T-helper 2 cell treated with Interferon-gamma antibody and Interleukin-4, amounts not matched to agents 100 ng/mL and 5 ng/mL, for 36 hours (primary cell): ENCODE results near the gene PRDM1. TPM values are rescaled to one million over a fixed set of nuclear protein-coding genes. Genes with fewer than 3 reads are reported as not detected.

Source experiments
- intact Hi-C: fragments of 100-400 bp; cut with micrococcal nuclease; formaldehyde crosslinking; loops from one replicate; pipeline ENCODE4 v1.15.1; 2023
- total RNA-seq: library from RNA; stranded (reverse); gene quantifications from 2 replicates; pipeline ENCODE4 v1.2.3, GENCODE V29; 2022

The PRDM1 gene
- total RNA-seq, 1 donor from 2014 or later = 56.8 TPM

DNA sequence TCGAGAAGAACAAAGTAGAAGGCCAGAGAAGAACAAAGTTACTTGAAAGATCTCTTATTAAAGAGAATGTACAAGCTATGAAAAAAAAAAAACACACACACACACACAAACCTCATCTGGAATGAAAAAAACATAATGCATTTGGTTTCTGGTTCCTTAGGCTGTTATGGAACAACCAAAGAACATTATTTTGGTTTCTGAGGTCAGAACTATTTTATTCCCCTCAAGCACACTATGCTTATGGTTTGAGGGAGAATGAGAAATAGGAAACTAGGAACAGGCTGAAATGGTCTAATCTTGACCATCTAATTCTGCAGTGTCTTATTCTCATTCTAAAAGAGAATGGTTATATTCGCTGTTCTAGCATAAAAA, 8.8 kb downstream of the PRDM1 start:
- intact Hi-C loops = loop anchor here (5.0 kb wide), 4 partner anchors 193 to 663 kb away; no protein-coding TSS in a partner anchor

DNA sequence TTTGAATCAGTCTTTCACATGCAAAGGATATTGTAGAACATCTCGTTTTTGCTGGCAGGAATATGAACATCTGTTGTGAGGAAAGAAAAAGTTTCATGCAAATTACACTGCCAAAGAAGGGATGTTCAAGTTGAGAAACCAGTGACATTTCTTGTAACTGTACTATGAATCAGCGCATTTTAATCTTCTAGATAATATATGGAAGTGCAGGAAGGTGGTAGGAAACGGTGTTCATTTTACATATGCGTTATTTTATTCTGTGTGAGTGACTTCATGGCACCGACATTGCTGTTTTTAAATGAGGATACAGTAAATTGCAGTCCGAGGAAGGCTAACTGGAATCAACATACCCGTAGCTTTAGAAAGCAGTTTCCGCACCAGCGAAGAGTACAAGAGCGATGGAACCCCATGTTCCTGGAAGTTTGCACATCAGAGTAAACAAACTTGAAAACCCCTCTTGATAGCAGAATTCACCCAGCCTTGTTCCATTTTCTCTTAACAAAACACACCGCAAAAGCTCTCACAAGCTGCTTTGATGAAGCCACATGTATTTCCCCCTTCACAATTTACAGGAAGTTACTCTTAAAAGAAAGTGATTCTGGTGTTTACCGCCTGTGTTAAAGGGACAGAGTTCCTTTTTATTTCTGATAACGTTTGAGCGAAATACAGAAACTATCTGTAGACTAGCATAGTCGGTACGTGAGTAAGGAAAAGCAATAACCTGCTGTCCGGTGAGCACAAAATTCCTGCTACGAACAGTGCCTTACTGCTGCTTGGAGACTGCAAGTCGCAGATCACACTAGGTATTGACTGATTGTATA, 11.5 kb downstream of the PRDM1 start:
- intact Hi-C loops = loop anchor here (1.0 to 5.0 kb wide), 15 partner anchors 11 to 665 kb away; partner anchors contain the start of genes ATG5 and PRDM1

DNA sequence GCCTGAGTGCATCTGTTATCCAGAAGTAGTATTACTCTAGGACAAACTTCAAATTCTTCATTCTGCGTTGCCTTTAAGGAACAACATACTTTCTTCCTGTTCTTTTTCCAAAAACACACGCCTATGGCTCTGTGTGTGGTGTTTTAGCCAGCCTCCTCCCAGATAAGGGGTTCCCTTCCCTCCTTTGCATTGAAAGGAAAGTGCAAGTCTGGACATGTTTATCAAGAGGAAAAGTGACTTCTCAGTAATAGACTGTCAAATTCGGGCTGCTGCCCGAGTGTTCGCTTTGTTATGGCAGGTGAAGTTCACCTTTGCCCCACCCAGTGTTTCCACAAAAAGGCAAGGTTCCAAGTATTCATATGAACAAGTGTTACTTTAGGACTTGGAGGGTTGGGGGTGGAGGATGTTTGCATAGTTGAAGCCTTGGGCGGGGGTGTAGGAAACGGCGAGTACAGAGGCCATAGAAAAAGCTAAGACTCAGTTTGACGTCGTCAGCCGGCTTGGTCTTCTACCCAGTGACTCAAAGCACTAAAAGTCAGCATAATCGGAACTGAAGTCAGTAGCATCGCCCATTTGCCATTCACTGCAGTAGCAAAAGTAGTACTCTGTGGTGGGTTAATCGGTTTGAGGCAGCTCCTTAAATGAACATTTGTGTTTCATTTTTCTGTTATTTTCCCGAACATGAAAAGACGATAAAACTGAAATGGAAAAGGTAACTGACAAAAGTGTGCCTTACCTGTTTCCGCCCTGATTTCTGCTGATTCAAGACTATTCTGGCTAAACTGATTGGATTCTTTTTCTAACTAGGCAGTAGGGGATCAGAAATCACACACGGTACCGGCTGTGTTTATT, 12.5 kb downstream of the PRDM1 start:
- intact Hi-C loops = loop anchor here (1.0 to 5.0 kb wide), 13 partner anchors 19 to 666 kb away; partner anchors contain the start of gene ATG5

DNA sequence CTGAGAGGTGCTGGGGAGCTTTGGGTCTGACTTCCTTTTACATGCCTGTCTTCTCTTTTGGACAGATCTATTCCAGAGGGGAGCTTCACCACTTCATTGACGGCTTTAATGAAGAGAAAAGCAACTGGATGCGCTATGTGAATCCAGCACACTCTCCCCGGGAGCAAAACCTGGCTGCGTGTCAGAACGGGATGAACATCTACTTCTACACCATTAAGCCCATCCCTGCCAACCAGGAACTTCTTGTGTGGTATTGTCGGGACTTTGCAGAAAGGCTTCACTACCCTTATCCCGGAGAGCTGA, 13.1 kb downstream of the PRDM1 start:
- intact Hi-C loops = loop anchor here (5.0 kb wide), 4 partner anchors 197 to 667 kb away; no protein-coding TSS in a partner anchor

DNA sequence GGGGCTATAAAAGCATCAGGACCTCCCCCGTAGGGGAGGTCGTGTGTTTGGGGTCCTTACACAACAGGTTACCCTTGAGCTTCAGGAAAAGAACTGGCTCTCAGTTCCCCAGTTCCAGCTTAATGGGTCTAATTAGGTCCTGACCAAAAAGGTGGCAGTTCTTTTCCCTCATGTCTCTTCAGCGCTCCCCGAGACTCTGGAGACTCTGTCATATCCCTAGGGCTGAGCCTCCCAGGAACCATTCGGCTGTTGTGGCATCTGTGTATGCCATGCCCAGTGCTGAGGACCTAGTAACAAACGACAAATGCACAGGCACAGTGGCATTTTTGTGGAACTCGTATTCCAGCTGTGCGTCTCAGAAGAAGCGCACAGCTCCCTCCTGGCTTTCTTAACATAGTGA, 14.6 kb downstream of the PRDM1 start:
- intact Hi-C loops = no loop called here

DNA sequence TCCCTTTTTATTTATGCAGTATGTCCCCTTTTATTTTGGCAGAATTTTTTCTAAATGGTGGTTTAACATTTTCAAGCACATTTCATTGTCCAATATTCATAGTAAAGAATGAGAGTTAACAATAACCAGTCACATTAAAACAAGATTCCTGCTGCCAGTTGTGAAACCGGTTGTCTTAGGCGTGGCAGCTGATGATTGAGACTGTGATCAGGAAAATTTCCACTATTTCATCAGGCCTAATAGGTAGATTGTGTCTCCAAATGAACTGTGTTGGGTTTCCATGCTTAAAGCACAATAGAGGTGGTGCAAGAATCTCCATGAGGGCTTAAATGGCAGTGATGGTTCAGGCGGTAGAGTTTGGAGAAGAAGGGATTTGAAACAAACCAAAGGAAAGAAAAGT, 15.3 kb downstream of the PRDM1 start:
- intact Hi-C loops = no loop called here

DNA sequence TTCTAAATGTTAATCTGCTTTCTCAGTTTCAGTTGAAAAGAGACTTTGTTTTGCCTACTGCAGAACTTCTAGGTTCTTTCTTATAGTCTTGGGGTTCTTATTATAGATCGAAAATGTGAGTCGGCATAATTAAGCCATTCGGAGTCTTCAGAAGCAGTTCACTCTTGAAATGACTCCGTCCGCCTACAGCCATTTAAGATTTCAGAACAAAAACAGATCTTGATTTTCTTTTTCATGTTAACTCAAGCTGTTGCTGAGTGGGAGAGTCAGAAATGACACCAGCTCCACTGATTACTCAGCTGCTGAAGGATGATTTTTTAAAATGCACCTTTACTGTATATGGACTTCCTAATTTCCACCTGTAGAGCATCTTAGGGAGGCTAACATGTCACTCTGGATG, 15.9 kb downstream of the PRDM1 start:
- intact Hi-C loops = loop anchor here (1.0 kb wide), 1 partner anchor 10 kb away; no protein-coding TSS in a partner anchor

DNA sequence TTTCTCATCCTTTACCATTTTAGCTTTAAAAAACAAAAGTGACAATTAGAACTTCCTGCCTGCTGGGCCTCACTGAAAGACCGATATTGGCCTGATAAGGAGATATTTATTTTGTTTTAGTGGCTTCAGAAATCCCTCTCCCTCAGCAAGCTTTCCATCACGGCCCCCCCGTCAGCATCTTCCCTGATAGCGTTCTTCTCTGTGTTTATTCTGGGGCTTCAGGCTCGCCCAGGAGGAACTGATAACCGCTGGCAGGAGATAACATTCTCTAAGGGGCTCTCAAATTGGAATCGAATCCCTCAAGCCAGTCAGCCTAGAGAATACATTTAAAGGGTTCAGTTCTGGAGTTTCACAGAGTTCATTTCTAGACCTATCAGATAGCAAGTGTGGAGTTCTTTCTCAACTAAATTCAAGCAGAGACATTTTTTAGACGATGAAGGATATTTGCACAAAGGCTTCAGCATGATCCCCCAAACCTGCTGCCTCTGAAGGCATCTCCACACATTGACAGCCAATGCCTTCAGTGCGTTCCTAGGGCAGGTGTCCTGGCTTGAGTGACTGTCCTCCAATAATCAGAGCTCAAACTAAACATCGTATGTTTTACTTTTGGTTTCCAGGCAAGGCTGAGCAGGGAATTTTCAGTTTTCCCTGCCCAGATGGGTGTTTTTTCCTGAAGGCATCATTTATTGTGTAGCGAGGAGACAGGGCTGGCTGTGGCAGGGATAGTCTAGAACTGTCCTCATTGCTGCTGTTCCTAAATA, 17.0 kb downstream of the PRDM1 start:
- intact Hi-C loops = loop anchor here (1.0 kb wide), 1 partner anchor 9 kb away; no protein-coding TSS in a partner anchor

DNA sequence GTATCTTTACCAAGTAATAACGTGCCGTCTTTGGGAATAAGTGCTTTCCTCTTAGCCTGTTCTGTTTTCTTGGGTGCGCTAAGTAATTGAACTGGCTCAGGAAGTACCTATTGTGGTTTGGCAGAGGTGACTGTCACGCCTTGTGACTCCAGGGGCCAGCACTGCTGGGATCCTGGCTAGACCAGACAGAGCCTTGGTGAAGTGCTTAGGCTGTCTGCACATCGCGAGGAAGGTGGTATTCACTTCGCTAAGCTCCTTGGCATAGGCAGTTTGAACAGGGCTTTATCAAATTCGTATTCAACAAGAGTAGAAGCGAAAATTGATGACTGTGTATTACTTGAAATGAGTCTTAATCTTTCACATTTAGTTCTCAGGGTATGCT, 17.6 kb downstream of the PRDM1 start:
- intact Hi-C loops = no loop called here

DNA sequence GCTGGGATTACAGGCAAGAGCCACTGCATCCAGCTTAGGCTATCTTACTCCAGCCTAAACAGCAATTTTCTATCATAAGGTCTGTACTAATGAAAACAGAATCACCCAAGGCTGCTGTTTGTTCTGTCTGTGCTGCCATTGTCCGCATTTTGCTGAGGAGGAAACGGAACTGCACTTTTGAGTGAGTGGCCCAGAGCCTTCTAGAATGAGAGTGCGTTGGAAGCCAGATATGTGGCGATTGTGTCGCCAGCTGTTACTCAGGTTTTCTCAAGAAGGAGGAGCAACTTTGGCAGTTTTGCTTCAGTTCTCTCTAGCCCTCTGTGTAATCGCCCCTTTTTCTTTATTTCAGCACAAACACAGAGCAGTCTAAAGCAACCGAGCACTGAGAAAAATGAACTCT, 18.3 kb downstream of the PRDM1 start:
- intact Hi-C loops = no loop called here

DNA sequence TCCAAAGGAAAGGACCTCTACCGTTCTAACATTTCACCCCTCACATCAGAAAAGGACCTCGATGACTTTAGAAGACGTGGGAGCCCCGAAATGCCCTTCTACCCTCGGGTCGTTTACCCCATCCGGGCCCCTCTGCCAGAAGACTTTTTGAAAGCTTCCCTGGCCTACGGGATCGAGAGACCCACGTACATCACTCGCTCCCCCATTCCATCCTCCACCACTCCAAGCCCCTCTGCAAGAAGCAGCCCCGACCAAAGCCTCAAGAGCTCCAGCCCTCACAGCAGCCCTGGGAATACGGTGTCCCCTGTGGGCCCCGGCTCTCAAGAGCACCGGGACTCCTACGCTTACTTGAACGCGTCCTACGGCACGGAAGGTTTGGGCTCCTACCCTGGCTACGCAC, 18.8 kb downstream of the PRDM1 start:
- intact Hi-C loops = no loop called here

DNA sequence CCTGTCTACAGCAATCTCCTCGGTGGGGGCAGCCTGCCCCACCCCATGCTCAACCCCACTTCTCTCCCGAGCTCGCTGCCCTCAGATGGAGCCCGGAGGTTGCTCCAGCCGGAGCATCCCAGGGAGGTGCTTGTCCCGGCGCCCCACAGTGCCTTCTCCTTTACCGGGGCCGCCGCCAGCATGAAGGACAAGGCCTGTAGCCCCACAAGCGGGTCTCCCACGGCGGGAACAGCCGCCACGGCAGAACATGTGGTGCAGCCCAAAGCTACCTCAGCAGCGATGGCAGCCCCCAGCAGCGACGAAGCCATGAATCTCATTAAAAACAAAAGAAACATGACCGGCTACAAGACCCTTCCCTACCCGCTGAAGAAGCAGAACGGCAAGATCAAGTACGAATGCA, 19.4 kb downstream of the PRDM1 start:
- intact Hi-C loops = no loop called here

DNA sequence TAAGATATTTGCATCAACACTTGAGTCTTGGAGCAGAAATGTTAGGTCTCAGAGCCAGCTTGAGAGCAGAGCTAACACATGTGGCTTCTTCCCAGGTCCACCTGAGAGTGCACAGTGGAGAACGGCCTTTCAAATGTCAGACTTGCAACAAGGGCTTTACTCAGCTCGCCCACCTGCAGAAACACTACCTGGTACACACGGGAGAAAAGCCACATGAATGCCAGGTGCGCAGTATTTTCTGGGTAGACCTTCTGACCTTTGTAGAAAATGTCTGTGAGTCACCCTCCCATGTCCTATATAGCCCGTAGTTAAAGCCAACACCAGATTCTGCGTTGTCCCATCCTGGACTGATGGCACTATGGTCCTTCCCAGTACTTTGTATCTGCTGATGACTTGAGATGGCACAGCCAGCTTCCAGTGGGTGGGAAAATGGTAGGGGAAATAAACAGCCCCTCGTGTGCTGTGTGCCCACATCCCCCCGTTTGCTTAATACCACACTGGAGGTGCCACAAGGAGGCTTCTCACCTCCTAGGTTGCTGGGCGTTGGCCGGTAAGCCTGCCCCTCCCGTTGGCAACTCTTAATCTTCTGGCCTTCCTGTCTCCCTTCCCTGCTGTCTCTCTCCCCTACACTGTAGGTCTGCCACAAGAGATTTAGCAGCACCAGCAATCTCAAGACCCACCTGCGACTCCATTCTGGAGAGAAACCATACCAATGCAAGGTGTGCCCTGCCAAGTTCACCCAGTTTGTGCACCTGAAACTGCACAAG, 20.3 kb downstream of the PRDM1 start:
- intact Hi-C loops = no loop called here

DNA sequence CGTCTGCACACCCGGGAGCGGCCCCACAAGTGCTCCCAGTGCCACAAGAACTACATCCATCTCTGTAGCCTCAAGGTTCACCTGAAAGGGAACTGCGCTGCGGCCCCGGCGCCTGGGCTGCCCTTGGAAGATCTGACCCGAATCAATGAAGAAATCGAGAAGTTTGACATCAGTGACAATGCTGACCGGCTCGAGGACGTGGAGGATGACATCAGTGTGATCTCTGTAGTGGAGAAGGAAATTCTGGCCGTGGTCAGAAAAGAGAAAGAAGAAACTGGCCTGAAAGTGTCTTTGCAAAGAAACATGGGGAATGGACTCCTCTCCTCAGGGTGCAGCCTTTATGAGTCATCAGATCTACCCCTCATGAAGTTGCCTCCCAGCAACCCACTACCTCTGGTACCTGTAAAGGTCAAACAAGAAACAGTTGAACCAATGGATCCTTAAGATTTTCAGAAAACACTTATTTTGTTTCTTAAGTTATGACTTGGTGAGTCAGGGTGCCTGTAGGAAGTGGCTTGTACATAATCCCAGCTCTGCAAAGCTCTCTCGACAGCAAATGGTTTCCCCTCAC, 21.0 kb downstream of the PRDM1 start:
- intact Hi-C loops = no loop called here

DNA sequence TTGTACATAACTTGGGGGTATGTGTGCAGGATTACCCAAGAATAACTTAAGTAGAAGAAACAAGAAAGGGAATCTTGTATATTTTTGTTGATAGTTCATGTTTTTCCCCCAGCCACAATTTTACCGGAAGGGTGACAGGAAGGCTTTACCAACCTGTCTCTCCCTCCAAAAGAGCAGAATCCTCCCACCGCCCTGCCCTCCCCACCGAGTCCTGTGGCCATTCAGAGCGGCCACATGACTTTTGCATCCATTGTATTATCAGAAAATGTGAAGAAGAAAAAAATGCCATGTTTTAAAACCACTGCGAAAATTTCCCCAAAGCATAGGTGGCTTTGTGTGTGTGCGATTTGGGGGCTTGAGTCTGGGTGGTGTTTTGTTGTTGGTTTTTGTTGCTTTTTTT, 22.0 kb downstream of the PRDM1 start:
- intact Hi-C loops = no loop called here

DNA sequence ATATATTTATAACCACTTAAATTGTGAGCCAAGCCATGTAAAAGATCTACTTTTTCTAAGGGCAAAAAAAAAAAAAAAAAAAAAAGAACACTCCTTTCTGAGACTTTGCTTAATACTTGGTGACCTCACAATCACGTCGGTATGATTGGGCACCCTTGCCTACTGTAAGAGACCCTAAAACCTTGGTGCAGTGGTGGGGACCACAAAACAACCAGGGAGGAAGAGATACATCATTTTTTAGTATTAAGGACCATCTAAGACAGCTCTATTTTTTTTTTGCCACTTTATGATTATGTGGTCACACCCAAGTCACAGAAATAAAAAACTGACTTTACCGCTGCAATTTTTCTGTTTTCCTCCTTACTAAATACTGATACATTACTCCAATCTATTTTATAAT, 22.9 kb downstream of the PRDM1 start:
- intact Hi-C loops = no loop called here

DNA sequence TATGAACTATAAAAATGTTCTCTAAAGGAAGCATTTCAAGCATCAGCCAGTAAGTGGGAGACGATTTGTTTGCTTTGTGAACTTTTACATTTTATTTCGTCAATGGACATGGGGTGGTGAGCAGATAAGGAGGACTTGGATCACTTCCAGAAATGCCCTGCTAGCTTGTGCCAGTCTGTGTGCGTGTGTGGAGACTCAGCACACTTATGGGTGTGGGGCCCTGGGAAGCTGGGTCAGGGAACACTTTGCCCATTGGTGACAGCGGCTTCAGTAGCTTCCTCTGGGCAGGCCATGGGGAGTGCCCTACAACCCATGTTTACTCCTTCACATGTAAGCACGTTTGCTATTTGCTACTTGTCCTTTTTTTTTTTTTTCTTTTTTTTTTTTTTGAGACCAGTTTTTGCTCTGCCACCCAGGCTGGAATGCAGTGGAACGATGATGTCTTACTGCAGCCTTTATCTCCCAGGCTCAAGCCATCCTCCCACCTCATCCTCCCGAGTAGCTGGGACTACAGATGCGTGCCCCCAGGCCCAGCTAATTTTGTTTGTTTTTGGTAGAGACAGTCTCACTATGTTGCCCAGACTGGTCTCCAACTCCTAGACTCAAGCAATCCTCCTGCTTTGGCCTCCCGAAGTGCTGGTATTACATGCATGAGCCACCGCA, 24.2 kb downstream of the PRDM1 start:
- intact Hi-C loops = no loop called here

DNA sequence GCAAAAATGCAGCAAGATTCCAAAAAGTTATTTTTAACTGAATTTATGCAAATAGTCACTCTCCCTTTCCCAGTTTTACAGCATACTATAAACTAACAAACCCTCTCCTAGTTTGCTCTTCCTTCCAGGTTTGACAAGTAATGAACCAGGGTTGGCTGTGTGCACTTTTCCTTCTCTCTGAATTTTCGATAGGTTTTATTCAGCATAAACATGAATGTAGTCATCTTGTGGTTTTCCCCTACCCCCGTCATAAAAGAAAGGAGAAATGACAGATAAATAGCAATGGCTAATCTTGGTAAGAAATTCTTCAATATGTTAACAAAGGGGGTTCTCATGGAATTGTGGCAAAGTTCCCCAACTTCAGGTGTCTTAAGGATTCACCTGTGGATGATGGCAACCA, 26.3 kb downstream of the PRDM1 start:
- intact Hi-C loops = loop anchor here (1.0 kb wide), 2 partner anchors 10 to 74 kb away; no protein-coding TSS in a partner anchor

DNA sequence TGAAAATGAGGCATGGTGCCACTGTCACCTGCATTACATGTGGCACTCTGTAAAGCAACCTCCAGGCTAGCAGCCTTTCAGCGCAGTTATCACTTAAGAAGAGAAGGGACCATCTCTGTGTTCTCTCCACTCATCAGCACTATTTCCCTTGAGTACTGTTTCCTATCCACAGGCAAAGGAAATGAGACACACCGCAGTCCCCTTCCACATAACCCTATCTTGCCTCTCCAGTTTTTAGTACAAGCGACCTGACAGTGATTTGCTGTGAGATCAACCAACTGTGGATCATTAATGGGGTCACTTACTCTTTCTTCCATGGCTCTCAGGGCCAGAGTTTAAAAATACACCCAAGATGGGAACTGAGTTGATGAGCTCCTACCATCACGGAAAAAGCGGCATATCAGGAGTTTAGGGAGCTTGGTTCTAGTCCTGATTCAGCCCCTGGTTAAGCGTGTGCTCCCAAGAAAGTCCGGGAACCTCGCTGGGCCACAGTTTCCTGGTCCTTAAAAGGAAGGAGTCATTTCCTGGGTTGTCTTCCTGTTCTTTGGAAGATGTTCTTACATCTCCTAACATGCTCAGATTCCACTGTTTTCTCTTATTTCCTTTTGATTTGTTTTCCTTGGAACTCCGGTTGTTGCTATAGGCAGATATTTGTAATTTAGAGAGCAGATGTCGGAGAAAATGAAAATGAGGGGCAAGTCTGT, 27.3 kb downstream of the PRDM1 start:
- intact Hi-C loops = no loop called here
